IMR-90 (cell line): ENCODE results near the gene BTNL3. TPM values are rescaled to one million over a fixed set of nuclear protein-coding genes. Genes with fewer than 3 reads are reported as not detected.

Experiments
- ATAC-seq: fragments of 200-7000 bp; cut with Tn5 transposase; 2 replicates; pipeline ENCODE4 v1.9.1; 2020; ENCODE audit warnings: low read depth, mild to moderate bottlenecking, moderate library complexity
- BruUV-seq: library from RNA; stranded (reverse); fragments of 400-500 nt; replicated peaks from 2 replicates; lab custom pipeline; 2021; lab: Mats Ljungman, UMichigan
- CTCF ChIA-PET: fragments of 300-600 bp; formaldehyde crosslinking; extraction: SDS; loops from one replicate; lab custom pipeline; 2021; ENCODE audit warnings: antibody characterized with exemption; lab: Yijun Ruan, JAX
- POLR2A ChIA-PET: fragments of 300-600 bp; sonication (Branson Sonifier 250); formaldehyde crosslinking; loops from one replicate; lab custom pipeline; 2022; ENCODE audit warnings: antibody characterized with exemption; ENCODE audit not compliant: unreplicated experiment; lab: Charles Lee
- DNase-seq: peaks from one replicate; pipeline ENCODE4 v3.0.0; 2013
- H2AFZ ChIP-seq: replicated peaks from 2 replicates; pipeline ENCODE3; 2013; ENCODE audit warnings: low read length, mild to moderate bottlenecking; ENCODE audit not compliant: poor library complexity
- H2AK5ac ChIP-seq: 2 replicates; pipeline ENCODE4 v1.6.1; 2013; ENCODE audit warnings: low read depth, low read length, inconsistent platforms
- H2AK9ac ChIP-seq: replicated peaks from 2 replicates; pipeline ENCODE3; 2013; ENCODE audit warnings: mild to moderate bottlenecking, low read depth, low read length, moderate library complexity; ENCODE audit not compliant: poor library complexity
- H2BK120ac ChIP-seq: 2 replicates; pipeline ENCODE4 v1.6.1; 2013; ENCODE audit warnings: low read depth, low read length, inconsistent platforms
- H2BK15ac ChIP-seq: 3 replicates; pipeline ENCODE4 v1.6.1; 2013; ENCODE audit warnings: low read depth, low read length, inconsistent platforms
- H2BK20ac ChIP-seq: 2 replicates; pipeline ENCODE4 v1.6.1; 2013; ENCODE audit warnings: low read depth, mild to moderate bottlenecking, inconsistent platforms, low read length, moderate library complexity
- H2BK5ac ChIP-seq: 2 replicates; pipeline ENCODE4 v1.6.1; 2013; ENCODE audit warnings: mild to moderate bottlenecking, low read depth, low read length, inconsistent platforms; ENCODE audit not compliant: poor library complexity, severe bottlenecking
- H3K14ac ChIP-seq: replicated peaks from 2 replicates; pipeline ENCODE4 v1.6.1; 2013; ENCODE audit warnings: low read depth, low read length, inconsistent platforms
- H3K18ac ChIP-seq: 2 replicates; pipeline ENCODE4 v1.6.1; 2013; ENCODE audit warnings: low read depth, low read length, control low read depth
- H3K23ac ChIP-seq: 2 replicates; pipeline ENCODE4 v1.6.1; 2013; ENCODE audit warnings: low read depth, low read length, inconsistent platforms
- H3K27ac ChIP-seq: 2 replicates; pipeline ENCODE4 v1.5.1; 2013; ENCODE audit warnings: mild to moderate bottlenecking, control low read depth, low read length; ENCODE audit not compliant: insufficient read depth
- H3K27me3 ChIP-seq: 2 replicates; pipeline ENCODE4 v1.6.1; 2013; ENCODE audit warnings: low read length; ENCODE audit not compliant: control insufficient read depth, insufficient read depth
- H3K36me3 ChIP-seq: 2 replicates; pipeline ENCODE4 v1.6.1; 2013; ENCODE audit warnings: low read length, mixed read lengths; ENCODE audit not compliant: control insufficient read depth, insufficient read depth
- H3K4ac ChIP-seq: 2 replicates; pipeline ENCODE4 v1.6.1; 2013; ENCODE audit warnings: low read depth, low read length, inconsistent platforms
- H3K4me1 ChIP-seq: 2 replicates; pipeline ENCODE4 v1.6.1; 2013; ENCODE audit warnings: low read length, mixed read lengths; ENCODE audit not compliant: control insufficient read depth, insufficient read depth
- H3K4me2 ChIP-seq: 2 replicates; pipeline ENCODE4 v1.6.1; 2013; ENCODE audit warnings: low read depth, mild to moderate bottlenecking, control low read depth, low read length, moderate library complexity
- H3K4me3 ChIP-seq: 2 replicates; pipeline ENCODE4 v1.5.1; 2013; ENCODE audit warnings: low read depth, mild to moderate bottlenecking, control low read depth, low read length, moderate library complexity; ENCODE audit not compliant: insufficient read depth
- H3K56ac ChIP-seq: 2 replicates; pipeline ENCODE4 v1.6.1; 2013; ENCODE audit warnings: low read length, inconsistent platforms; ENCODE audit not compliant: insufficient read depth; ENCODE audit errors: extremely low read depth
- H3K79me1 ChIP-seq, 2 experiments: 2 replicates each; pipeline ENCODE4 v1.6.1; 2013; ENCODE audit warnings: low read length in 2 of 2, inconsistent platforms in 1 of 2, low read depth in 1 of 2
- H3K9ac ChIP-seq: 2 replicates; pipeline ENCODE4 v1.6.1; 2013; ENCODE audit warnings: low read depth, low read length, control low read depth
- H3K9me1 ChIP-seq: 2 replicates; pipeline ENCODE4 v1.6.1; 2013; ENCODE audit warnings: low read length, inconsistent platforms; ENCODE audit not compliant: insufficient read depth
- H3K9me3 ChIP-seq: 2 replicates; pipeline ENCODE4 v1.6.1; 2013; ENCODE audit warnings: low read length; ENCODE audit not compliant: control insufficient read depth, insufficient read depth
- H4K20me1 ChIP-seq: 2 replicates; pipeline ENCODE4 v1.6.1; 2013; ENCODE audit warnings: low read length, inconsistent platforms; ENCODE audit not compliant: insufficient read depth
- H4K5ac ChIP-seq: 2 replicates; pipeline ENCODE4 v1.6.1; 2013; ENCODE audit warnings: mild to moderate bottlenecking, low read depth, low read length, control low read depth
- H4K8ac ChIP-seq, 2 experiments: 2 replicates each; pipeline ENCODE4 v1.6.1; 2013; ENCODE audit warnings: low read depth in 2 of 2, low read length in 2 of 2, control low read depth in 1 of 2, inconsistent platforms in 1 of 2
- H4K91ac ChIP-seq: 2 replicates; pipeline ENCODE4 v1.6.1; 2013; ENCODE audit warnings: low read depth, low read length, inconsistent platforms; ENCODE audit not compliant: insufficient read depth
- MAFK ChIP-seq: IDR thresholded peaks from 2 replicates; pipeline ENCODE4 v1.6.1; 2012; ENCODE audit warnings: low read depth, low read length, improper control_type of control experiment
- MAZ ChIP-seq: IDR thresholded peaks from 2 replicates; pipeline ENCODE4 v1.6.1; 2012; ENCODE audit warnings: low read depth, mild to moderate bottlenecking, low read length, improper control_type of control experiment, moderate library complexity, borderline replicate concordance
- MXI1 ChIP-seq: IDR thresholded peaks from 2 replicates; pipeline ENCODE4 v1.6.1; 2012; ENCODE audit warnings: low read depth, mild to moderate bottlenecking, low read length, moderate library complexity, borderline replicate concordance
- WGBS, 2 experiments: methylation state at CpG; one replicate each; pipeline versions ENCODE4 v1.1.5 to v1.1.7; 2013; ENCODE audit warnings: missing lambda C conversion rate in 2 of 2; ENCODE audit not compliant: insufficient read length in 1 of 2; ENCODE audit errors: extremely low coverage in 2 of 2; 5-methylcytosine and 5-hydroxymethylcytosine counted together
- dilution Hi-C: fragments of 300-500 bp; cut with HindIII; formaldehyde crosslinking; loops from one replicate; pipeline ENCODE4 v1.14.3; 2018; ENCODE audit warnings: low sequenced_read_pairs; ENCODE audit not compliant: unreplicated experiment
- in situ Hi-C: fragments of 300-500 bp; cut with MboI; formaldehyde crosslinking; loops from 3 replicates; pipeline ENCODE4 v1.14.3; 2019; ENCODE audit warnings: low sequenced_read_pairs, inconsistent platforms, mixed read lengths
- intact Hi-C: fragments of 100-400 bp; cut with micrococcal nuclease; formaldehyde crosslinking; loops from 2 replicates; pipeline ENCODE4 v1.10.0; 2022
- polyA plus RNA-seq, 3 experiments: library from polyadenylated mRNA; depleted of rRNA; stranded (reverse); fragments of >200 nt; gene quantifications; 2 replicates each; pipeline ENCODE4 v1.2.3, GENCODE V29; 2012; ENCODE audit warnings: low replicate concordance in 1 of 3
- total RNA-seq: library from RNA; depleted of rRNA; stranded (reverse); fragments of >200 nt; gene quantifications from 2 replicates; pipeline ENCODE4 v1.2.3, GENCODE V29; 2012

BTNL3 gene
- total and polyA plus RNA-seq, 2 of the 4 experiments (the other 2 are of a cell fraction), result not detected

GRCh38 chr5:181041043-181041442 is 52.4 kb downstream of the BTNL3 start:
- dilution Hi-C loops (no loop called here), intact Hi-C loops (no loop called here), in situ Hi-C loops (no loop called here)
- Histone ChIP-seq H2BK5ac (no peak overlapping the region), H3K23ac (no peak overlapping the region), H2AFZ (no peak overlapping the region), H2BK120ac (no peak overlapping the region), H4K8ac (no peak overlapping the region), H3K4me2 (no peak overlapping the region), H2BK20ac (no peak overlapping the region), H2AK5ac (no peak overlapping the region), H3K9me1 (no peaks in the 10 kb centered on the region), H3K4ac (no peak overlapping the region), H3K27ac (no peak overlapping the region), H3K4me3 (no peak overlapping the region), H4K5ac (no peak overlapping the region), H2AK9ac (no peak overlapping the region), H4K91ac (no peak overlapping the region), H2BK15ac (no peak overlapping the region), H3K18ac (no peak overlapping the region), H3K56ac (no peak overlapping the region), H4K20me1 (no peaks in the 10 kb centered on the region), H3K4me1 (no peaks in the 10 kb centered on the region), H3K27me3 (no peaks in the 10 kb centered on the region), H3K36me3 (no peaks in the 10 kb centered on the region), H3K9ac (no peak overlapping the region), H3K9me3 (peaks cover 13% of the 10 kb centered on the region; the same call in 1 of the 2 replicates), H3K14ac (no peak overlapping the region), H3K79me1 (no peaks in the 10 kb centered on the region)
- POLR2A ChIA-PET, result no interaction called here
- no peak for TF ChIP-seq MAFK
- no peak for TF ChIP-seq MXI1
- TF ChIP-seq MAZ, result no peak
- no peak for ATAC-seq
- 0% methylated on average over 2 of the region's 6 CpGs; no CpG with 5 or more reads in 1 of the 2 experiments for WGBS, 2 experiments
- CTCF ChIA-PET, result no interaction called here
- no TSS peak for BruUV-seq
- no peak for DNase-seq
